AG09319 (cell line): ENCODE data around the gene RAB3GAP1.

Experiments used
- DNase-seq: peaks from one replicate; pipeline ENCODE4 v3.0.0-alpha.2; 2010; ENCODE audit warnings: low read depth; ENCODE audit errors: extremely low read depth
- TF ChIP-seq, protein P1 (sequence below): IDR thresholded peaks from 2 replicates; pipeline ENCODE4 v1.5.1; 2011; ENCODE audit warnings: low read depth, mild to moderate bottlenecking, inconsistent platforms, low read length, moderate library complexity

The RAB3GAP1 gene

DNA sequence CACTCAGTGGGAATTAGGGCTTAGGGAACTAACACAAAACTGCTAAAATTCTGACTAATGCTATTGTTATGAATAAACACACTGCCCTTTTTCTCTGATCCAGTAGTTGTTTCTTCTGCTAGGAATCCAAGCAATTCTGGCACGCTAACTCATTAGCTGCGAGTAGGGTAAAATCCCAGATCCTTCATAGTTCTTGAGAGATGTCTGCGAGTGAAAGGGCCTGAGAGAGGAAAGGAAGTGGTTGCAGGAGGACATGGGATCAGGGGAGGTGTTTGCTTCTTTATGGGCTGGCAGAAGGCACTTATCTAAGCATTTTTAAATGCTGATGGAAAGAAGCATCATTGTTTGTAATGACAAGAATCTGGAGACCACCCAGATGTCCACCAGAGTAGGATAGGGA lies 14.3 kb upstream of the RAB3GAP1 start:
- DNase-seq, result no peak
- TF ChIP-seq, protein P1, sequence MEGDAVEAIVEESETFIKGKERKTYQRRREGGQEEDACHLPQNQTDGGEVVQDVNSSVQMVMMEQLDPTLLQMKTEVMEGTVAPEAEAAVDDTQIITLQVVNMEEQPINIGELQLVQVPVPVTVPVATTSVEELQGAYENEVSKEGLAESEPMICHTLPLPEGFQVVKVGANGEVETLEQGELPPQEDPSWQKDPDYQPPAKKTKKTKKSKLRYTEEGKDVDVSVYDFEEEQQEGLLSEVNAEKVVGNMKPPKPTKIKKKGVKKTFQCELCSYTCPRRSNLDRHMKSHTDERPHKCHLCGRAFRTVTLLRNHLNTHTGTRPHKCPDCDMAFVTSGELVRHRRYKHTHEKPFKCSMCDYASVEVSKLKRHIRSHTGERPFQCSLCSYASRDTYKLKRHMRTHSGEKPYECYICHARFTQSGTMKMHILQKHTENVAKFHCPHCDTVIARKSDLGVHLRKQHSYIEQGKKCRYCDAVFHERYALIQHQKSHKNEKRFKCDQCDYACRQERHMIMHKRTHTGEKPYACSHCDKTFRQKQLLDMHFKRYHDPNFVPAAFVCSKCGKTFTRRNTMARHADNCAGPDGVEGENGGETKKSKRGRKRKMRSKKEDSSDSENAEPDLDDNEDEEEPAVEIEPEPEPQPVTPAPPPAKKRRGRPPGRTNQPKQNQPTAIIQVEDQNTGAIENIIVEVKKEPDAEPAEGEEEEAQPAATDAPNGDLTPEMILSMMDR, result no peak

DNA sequence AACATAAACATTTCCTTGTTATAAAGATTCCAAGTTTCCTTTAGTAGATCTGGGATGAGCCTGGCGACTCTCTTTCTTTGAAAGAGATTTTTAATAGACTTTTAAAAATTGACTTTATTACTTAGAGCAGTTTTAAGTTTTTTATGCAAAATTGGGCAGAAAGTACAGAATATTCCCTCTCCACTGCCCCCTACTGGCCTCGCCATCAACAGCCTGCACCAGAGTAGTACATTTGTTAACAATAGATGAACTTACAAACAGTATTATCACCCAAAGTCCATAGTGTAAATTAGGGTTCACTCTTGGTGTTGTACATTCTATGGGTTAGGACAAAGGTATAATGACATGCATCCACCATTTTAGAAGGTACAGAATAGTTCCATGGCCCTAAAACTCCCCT lies 8.7 kb upstream of the RAB3GAP1 start:
- TF ChIP-seq, protein P1, result peak; percentile 27
- DNase-seq, result no peak

DNA sequence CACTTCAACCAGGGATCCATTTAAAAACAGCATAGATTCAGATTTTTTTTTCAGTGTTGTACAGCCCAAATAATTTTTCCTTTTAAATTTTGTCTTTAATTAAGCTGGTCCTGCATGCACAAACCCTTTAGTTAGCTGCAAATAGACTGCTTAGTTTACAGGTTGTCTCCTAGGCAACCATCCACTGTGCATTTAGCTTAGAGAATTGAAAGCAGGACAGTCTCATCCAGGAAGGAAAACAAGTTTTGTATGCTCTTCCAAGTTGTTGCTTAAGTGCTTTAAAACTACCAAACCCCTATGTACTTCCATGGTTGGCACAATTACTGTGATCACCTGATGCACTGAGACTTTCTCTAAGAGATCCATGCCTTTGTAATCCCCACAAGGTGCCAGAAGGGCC lies 4.8 kb upstream of the RAB3GAP1 start, which contains the start of gene MAP3K19:
Gene MAP3K19, minus strand, starts transcription at position 148 of the 400 bp plus-strand sequence. CDS start 22,800 bp downstream, outside the sequence.
- no peak for DNase-seq
- TF ChIP-seq, protein P1, result no peak

DNA sequence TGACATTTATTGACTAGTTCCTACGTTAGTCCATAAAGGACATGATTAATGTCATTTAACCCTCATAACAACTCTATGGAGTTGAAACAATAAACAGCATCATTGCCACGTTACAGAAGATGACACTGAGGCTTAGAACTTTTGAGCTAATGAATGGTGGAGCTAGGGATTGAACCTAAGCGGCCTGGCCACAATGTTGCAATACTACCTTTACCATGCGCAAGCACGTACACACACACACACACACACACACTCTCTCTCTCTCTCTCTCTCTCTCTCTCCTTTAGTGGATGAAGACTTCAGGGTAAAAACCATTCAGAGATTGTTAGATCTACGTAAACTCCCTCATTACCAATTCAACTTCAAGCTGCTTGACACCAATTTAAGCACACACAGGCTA lies 4.0 kb upstream of the RAB3GAP1 start:
- no peak for DNase-seq
- TF ChIP-seq, protein P1, result no peak

DNA sequence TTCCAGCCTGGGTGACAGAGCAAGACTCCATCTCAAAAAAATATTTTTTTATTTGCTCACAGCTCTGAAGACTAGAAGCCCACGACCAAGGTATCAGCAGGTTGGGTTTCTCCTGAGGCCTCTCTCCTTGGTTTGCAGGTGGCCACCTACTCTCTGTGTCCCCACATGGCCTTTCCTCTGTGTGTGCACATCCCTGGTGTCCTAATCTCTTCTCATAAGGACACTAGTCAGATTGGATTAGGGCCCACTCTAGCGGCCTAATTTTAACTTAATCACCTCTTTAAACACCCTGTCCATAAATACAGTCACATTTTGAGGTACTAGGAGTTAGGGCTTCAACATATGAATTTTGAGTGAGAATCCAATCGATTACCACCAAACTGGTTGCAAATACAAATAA lies 2.0 kb upstream of the RAB3GAP1 start:
- no peak for DNase-seq
- TF ChIP-seq, protein P1, result no peak

DNA sequence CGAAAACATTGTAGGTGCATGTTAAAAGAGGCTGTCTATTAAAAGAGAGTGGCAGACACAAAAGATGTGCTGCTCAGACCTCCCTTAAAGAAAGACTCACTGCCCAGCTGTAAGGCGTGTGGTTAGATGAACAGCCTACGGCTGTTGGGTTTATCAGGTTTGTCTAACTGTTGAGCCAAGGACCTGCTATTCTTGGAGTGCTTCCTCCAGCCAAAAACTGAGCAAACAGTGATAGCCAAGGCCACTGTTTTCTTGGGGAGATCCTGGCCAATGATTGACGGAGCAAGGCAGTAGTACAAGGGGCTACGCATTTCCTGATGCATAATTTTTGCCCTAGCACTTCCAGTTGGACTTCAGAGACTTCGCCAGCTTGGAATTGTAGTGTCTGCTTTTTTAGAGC lies 1.4 kb upstream of the RAB3GAP1 start:
- no peak for DNase-seq

DNA sequence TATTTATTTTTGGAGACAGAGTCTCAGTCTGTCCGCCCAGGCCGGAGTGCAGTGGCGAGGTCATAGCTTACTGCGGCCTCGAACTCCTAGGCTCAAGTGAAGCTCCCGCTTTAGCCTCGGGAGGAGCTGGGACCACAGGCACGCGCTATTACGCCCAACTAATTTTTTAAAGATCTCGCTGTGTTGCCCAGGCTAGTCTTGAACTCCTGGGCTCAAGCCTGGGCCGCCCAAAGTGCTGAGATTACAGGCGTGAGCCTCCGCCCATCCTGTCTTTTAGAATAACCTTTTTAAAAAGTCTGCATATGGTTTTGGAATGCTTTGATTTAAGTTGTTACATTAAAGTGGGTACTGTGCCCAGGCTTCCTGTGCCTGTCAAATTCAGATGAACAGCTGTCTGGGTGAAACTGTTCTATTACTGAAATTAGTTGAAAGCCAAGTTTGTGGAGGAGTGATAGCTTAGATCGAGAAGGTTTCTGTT lies 944 bp downstream of the RAB3GAP1 start:
- no peak for DNase-seq
- TF ChIP-seq, protein P1, result no peak

More for the DNA sequence above, 1.4 kb upstream of the RAB3GAP1 start:
- TF ChIP-seq, protein P1, result no peak
